ENCODE results near the gene CNOT6. TPM values are rescaled to one million over a fixed set of nuclear protein-coding genes. Genes with fewer than 3 reads are reported as not detected.

CNOT6 gene
- total RNA-seq, 4 donors from 2014 or later: 11.2 to 26.8 (median 15.5) TPM

GRCh38 chr5:180608572-180609310 lies 114.6 kb downstream of the CNOT6 start:
- H3K9me3 ChIP-seq: no peaks in the 10 kb centered on the region
- H3K36me3 ChIP-seq: no peaks in the 10 kb centered on the region
- no peaks in the 10 kb centered on the region for H3K4me1 ChIP-seq
- no peak overlapping the region for H3K4me3 ChIP-seq
- no peak overlapping the region for H3K27ac ChIP-seq
- no peak for TF ChIP-seq CTCF (IDR thresholded peaks at IDR 0.05)
- TF ChIP-seq POLR2A (IDR thresholded peaks at IDR 0.05): no peak
- H3K27me3 ChIP-seq: no peaks in the 10 kb centered on the region
- no peak for DNase-seq

DNA sequence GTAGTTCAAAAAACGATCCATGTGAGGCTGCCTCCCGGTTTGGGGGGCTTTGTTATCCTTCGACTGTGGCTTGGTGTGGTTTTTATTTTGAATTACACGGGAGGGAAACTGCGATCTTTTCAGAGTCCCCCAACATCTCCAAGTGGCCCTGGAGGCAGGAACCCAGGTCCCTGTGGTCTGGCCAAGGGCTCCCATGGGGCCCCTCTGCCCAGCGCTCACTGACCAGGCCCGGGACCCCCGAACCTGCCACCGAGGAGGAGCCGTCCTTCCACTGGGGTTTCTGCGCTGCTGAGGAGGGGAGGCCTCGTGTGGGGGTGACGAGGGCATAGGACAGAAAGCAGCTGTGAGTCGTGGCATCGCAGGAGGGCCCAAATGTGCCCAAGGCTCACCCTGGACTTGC lies 115.2 kb downstream of the CNOT6 start:
- Histone ChIP-seq H3K4me3 (no peak overlapping the region), H3K9me3 (no peaks in the 10 kb centered on the region), H3K27ac (no peak overlapping the region), H3K4me1 (no peaks in the 10 kb centered on the region), H3K27me3 (no peaks in the 10 kb centered on the region), H3K36me3 (no peaks in the 10 kb centered on the region)
- TF ChIP-seq CTCF (IDR thresholded peaks at IDR 0.05) (no peak), POLR2A (IDR thresholded peaks at IDR 0.05) (no peak)
- DNase-seq: no peak

DNA sequence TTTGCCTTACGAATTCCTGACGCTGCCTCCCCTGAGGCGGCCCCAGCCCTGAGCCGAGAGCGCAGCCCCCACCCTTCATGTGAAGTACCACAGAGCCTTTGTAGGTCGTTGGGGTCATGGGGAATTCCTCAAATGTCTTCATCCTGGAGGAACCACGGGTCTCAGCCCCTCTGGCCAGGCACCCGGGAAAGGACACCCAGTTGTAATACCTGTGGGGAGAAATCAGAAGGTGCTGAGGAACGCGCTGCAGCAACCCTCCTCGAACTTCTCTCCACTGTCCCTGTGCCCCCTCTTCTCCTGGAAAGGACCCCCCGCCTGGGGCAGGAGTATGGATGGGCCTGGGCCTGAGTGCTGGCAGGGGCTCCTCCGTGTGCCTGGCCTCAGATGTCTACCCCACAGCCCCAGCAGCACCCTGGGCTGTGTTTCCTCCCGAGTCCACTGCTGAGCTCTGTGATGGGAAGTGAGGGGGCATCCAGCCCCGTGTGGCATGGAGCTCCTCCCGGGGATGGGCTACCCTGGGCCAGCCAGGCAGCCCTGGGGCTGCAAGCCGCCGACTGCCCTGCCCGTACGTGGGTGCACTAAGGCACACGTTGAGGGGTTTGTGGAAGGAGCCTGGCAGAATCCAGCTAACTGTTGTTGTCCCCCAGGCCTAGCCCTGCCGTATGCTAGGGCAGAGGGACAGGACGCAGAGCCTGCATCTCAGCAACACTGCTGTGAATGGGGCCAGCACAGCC lies 115.8 kb downstream of the CNOT6 start:
- H3K27ac ChIP-seq: no peak overlapping the region
- TF ChIP-seq CTCF (IDR thresholded peaks at IDR 0.05) (no peak), POLR2A (IDR thresholded peaks at IDR 0.05) (no peak)
- DNase-seq: no peak
- H3K36me3 ChIP-seq: no peaks in the 10 kb centered on the region
- no peak overlapping the region for H3K4me3 ChIP-seq
- H3K27me3 ChIP-seq: no peaks in the 10 kb centered on the region
- no peaks in the 10 kb centered on the region for H3K9me3 ChIP-seq
- H3K4me1 ChIP-seq: no peaks in the 10 kb centered on the region

DNA sequence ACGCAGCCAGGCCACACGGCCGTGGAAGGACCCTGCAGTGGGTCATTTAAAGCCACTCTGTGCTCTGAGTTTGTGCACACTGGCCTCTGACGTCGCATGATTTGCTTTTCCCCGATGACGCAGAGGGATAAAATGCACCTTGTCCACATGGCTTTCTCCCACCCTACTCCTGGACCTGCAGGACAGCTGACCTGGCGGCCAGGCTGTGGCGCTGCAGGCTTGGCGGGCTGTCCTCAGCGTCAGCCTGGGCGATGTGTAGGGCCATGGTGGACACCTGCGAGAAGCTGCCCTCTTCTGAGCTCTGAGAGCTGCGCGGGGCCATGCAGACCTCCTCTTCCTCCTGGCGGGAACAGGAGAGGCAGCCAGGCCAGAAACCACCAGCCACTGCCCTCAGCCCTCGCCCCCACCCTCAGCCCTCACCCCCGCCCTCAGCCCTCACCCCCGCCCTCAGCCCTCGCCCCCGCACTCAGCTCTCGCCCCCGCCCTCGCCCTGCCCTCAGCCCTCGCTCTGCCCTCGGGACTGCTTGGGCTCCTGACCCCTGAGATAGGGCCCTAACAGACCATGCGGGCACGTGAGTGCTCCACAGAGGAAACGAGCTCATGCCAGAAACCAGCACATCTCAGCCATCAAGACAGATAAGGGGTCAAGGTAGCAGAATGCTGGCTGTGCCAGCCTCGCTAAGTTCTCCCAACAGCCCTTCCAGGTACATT lies 117.1 kb downstream of the CNOT6 start:
- Histone ChIP-seq H3K4me1 (no peaks in the 10 kb centered on the region), H3K36me3 (no peaks in the 10 kb centered on the region), H3K27me3 (no peaks in the 10 kb centered on the region), H3K9me3 (no peaks in the 10 kb centered on the region), H3K4me3 (no peak overlapping the region), H3K27ac (no peak overlapping the region)
- no peak for DNase-seq
- TF ChIP-seq POLR2A (IDR thresholded peaks at IDR 0.05): no peak
- no peak for TF ChIP-seq CTCF (IDR thresholded peaks at IDR 0.05)

- Histone ChIP-seq H3K4me1 (no peaks in the 10 kb centered on the region), H3K27ac (no peak overlapping the region), H3K9me3 (no peaks in the 10 kb centered on the region), H3K27me3 (no peaks in the 10 kb centered on the region), H3K4me3 (no peak overlapping the region), H3K36me3 (no peaks in the 10 kb centered on the region)
- no peak for DNase-seq
- TF ChIP-seq CTCF (IDR thresholded peaks at IDR 0.05): no peak
- TF ChIP-seq POLR2A (IDR thresholded peaks at IDR 0.05): no peak
These were observed 118.5 kb downstream of the CNOT6 start for GRCh38 chr5:180612683-180613082.

All from Peyer's patch (tissue), 4 donors.